ENCODE data around the gene GUCY1A1.

GUCY1A1 gene

DNA sequence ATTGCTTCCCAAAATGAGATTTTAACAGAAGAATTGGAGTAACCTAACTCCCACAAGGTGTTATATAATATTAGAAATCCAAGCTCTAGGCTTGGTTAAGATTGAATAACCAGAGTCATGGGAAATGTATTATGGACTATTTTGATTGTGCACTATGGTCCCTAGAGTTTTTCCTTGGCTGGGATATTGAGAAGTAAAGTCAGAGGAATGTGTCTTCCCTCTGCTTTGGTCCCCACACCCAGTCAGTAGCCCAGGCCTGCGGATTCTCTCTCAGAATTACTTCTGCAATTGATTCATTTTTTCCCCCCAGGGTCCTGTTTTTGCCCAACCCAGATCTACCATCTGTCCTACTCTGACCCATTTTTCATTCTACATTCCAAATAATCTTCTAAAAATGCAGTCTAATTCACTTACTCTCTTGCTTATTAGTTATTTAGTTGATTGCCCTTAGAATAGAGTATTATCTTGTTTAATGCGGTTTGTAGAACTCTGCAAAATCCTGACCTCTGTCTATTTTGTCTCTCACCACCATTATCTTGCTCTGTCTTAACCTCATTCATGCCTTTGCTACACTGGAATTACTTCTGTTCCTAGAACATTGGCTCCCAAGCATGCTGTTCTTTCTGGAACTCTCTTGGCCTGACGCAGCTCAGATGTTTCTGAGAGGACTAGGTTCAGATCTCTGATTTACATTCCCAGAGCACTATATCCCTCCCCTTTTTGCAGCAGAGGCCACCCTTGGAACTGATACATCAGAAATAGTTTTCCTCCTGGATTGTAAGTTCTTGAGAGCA is 23.6 kb downstream of the GUCY1A1 start:
- no peaks in the 10 kb centered on the region for H3K4me1 ChIP-seq (ENCODE audit: control insufficient read depth in 2 of 2, insufficient read depth in 2 of 2, low read length in 2 of 2)

GRCh38 chr4:155692361-155692760 is 25.7 kb downstream of the GUCY1A1 start:
- Histone ChIP-seq H3K27me3 (ENCODE audit: control insufficient read depth in 2 of 2, insufficient read depth in 2 of 2, low read length in 2 of 2) (no peaks in the 10 kb centered on the region), H3K9me3 (ENCODE audit: control insufficient read depth in 2 of 2, low read length in 2 of 2) (no peaks in the 10 kb centered on the region), H3K4me1 (ENCODE audit: control insufficient read depth in 2 of 2, insufficient read depth in 2 of 2, low read length in 2 of 2) (no peaks in the 10 kb centered on the region), H3K36me3 (ENCODE audit: control insufficient read depth in 2 of 2, insufficient read depth in 2 of 2, low read length in 2 of 2) (no peaks in the 10 kb centered on the region), H3K27ac (ENCODE audit: low read depth in 2 of 2, low read length in 2 of 2) (no peak overlapping the region), H3K4me3 (ENCODE audit: low read length in 2 of 2) (no peak overlapping the region), H3K9ac (ENCODE audit: low read depth in 1 of 2, low read length in 2 of 2) (no peak overlapping the region)

More for the DNA sequence above, 23.6 kb downstream of the GUCY1A1 start:
- no peaks in the 10 kb centered on the region for H3K36me3 ChIP-seq (ENCODE audit: control insufficient read depth in 2 of 2, insufficient read depth in 2 of 2, low read length in 2 of 2)
- H3K27ac ChIP-seq (ENCODE audit: low read depth in 2 of 2, low read length in 2 of 2), result no peak overlapping the region
- no peak overlapping the region for H3K9ac ChIP-seq (ENCODE audit: low read depth in 1 of 2, low read length in 2 of 2)
- H3K27me3 ChIP-seq (ENCODE audit: control insufficient read depth in 2 of 2, insufficient read depth in 2 of 2, low read length in 2 of 2), result no peaks in the 10 kb centered on the region
- H3K4me3 ChIP-seq (ENCODE audit: low read length in 2 of 2), result no peak overlapping the region
- H3K9me3 ChIP-seq (ENCODE audit: control insufficient read depth in 2 of 2, low read length in 2 of 2), result no peaks in the 10 kb centered on the region

- H3K27ac ChIP-seq (ENCODE audit: low read depth in 2 of 2, low read length in 2 of 2), result no peak overlapping the region
- no peak overlapping the region for H3K9ac ChIP-seq (ENCODE audit: low read depth in 1 of 2, low read length in 2 of 2)
- H3K4me1 ChIP-seq (ENCODE audit: control insufficient read depth in 2 of 2, insufficient read depth in 2 of 2, low read length in 2 of 2), result no peaks in the 10 kb centered on the region
- no peaks in the 10 kb centered on the region for H3K27me3 ChIP-seq (ENCODE audit: control insufficient read depth in 2 of 2, insufficient read depth in 2 of 2, low read length in 2 of 2)
- no peak overlapping the region for H3K4me3 ChIP-seq (ENCODE audit: low read length in 2 of 2)
- no peaks in the 10 kb centered on the region for H3K36me3 ChIP-seq (ENCODE audit: control insufficient read depth in 2 of 2, insufficient read depth in 2 of 2, low read length in 2 of 2)
- no peaks in the 10 kb centered on the region for H3K9me3 ChIP-seq (ENCODE audit: control insufficient read depth in 2 of 2, low read length in 2 of 2)
Measured at GRCh38 chr4:155693015-155693663, 26.5 kb downstream of the GUCY1A1 start.

DNA sequence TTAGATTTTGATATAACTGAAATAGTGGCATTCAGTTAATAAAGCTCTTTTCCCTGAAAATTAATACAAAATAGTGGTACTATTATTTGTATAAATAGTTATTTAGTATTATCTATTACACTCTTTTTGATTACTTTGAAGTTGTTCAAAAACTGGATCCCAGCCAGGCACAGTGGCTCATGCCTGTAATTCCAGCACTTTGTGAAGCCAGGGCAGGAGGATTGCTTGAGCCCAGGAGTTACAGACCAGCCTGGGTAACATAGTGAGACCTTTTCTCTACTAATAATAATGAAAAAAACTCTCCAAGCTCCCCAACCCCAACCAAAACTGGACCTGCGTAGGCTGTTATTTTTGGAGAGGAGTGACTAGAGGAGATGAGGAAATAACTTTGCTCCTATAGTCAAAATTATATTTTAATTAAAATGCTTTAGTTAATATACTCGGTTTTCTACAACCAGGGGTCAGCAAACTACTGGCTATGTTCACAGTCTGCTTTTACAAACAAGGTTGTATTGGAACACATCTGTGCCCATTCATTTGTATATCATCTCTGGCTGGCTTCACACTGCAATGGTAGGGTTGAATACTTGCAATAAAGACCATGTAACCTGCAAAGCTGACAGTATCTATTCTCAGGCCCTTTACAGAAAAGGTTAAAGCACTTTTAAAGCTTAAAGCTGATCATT is 27.6 kb downstream of the GUCY1A1 start:
- Histone ChIP-seq H3K4me3 (ENCODE audit: low read length in 2 of 2) (no peak overlapping the region), H3K27ac (ENCODE audit: low read depth in 2 of 2, low read length in 2 of 2) (no peak overlapping the region), H3K9ac (ENCODE audit: low read depth in 1 of 2, low read length in 2 of 2) (no peak overlapping the region), H3K27me3 (ENCODE audit: control insufficient read depth in 2 of 2, insufficient read depth in 2 of 2, low read length in 2 of 2) (no peaks in the 10 kb centered on the region), H3K4me1 (ENCODE audit: control insufficient read depth in 2 of 2, insufficient read depth in 2 of 2, low read length in 2 of 2) (no peaks in the 10 kb centered on the region), H3K36me3 (ENCODE audit: control insufficient read depth in 2 of 2, insufficient read depth in 2 of 2, low read length in 2 of 2) (no peaks in the 10 kb centered on the region), H3K9me3 (ENCODE audit: control insufficient read depth in 2 of 2, low read length in 2 of 2) (no peaks in the 10 kb centered on the region)

GRCh38 chr4:155696226-155696625 is 29.6 kb downstream of the GUCY1A1 start:
- no peaks in the 10 kb centered on the region for H3K9me3 ChIP-seq (ENCODE audit: control insufficient read depth in 2 of 2, low read length in 2 of 2)
- H3K27me3 ChIP-seq (ENCODE audit: control insufficient read depth in 2 of 2, insufficient read depth in 2 of 2, low read length in 2 of 2), result no peaks in the 10 kb centered on the region
- H3K36me3 ChIP-seq (ENCODE audit: control insufficient read depth in 2 of 2, insufficient read depth in 2 of 2, low read length in 2 of 2), result no peaks in the 10 kb centered on the region
- H3K4me3 ChIP-seq (ENCODE audit: low read length in 2 of 2), result no peak overlapping the region
- H3K27ac ChIP-seq (ENCODE audit: low read depth in 2 of 2, low read length in 2 of 2), result no peak overlapping the region
- H3K9ac ChIP-seq (ENCODE audit: low read depth in 1 of 2, low read length in 2 of 2), result no peak overlapping the region
- no peaks in the 10 kb centered on the region for H3K4me1 ChIP-seq (ENCODE audit: control insufficient read depth in 2 of 2, insufficient read depth in 2 of 2, low read length in 2 of 2)

DNA sequence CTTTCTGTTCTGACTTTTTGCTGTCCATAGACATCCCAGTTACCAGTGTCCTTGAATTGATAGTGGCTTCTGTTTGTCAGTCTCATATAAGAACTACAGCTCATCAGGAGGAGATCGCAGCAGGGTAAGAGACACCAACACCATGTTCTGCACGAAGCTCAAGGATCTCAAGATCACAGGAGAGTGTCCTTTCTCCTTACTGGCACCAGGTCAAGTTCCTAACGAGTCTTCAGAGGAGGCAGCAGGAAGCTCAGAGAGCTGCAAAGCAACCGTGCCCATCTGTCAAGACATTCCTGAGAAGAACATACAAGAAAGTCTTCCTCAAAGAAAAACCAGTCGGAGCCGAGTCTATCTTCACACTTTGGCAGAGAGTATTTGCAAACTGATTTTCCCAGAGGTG is 30.1 kb downstream of the GUCY1A1 start:
- Histone ChIP-seq H3K27ac (ENCODE audit: low read depth in 2 of 2, low read length in 2 of 2) (no peak overlapping the region), H3K9ac (ENCODE audit: low read depth in 1 of 2, low read length in 2 of 2) (no peak overlapping the region), H3K36me3 (ENCODE audit: control insufficient read depth in 2 of 2, insufficient read depth in 2 of 2, low read length in 2 of 2) (no peaks in the 10 kb centered on the region), H3K4me3 (ENCODE audit: low read length in 2 of 2) (no peak overlapping the region), H3K9me3 (ENCODE audit: control insufficient read depth in 2 of 2, low read length in 2 of 2) (no peaks in the 10 kb centered on the region), H3K27me3 (ENCODE audit: control insufficient read depth in 2 of 2, insufficient read depth in 2 of 2, low read length in 2 of 2) (no peaks in the 10 kb centered on the region), H3K4me1 (ENCODE audit: control insufficient read depth in 2 of 2, insufficient read depth in 2 of 2, low read length in 2 of 2) (no peaks in the 10 kb centered on the region)

DNA sequence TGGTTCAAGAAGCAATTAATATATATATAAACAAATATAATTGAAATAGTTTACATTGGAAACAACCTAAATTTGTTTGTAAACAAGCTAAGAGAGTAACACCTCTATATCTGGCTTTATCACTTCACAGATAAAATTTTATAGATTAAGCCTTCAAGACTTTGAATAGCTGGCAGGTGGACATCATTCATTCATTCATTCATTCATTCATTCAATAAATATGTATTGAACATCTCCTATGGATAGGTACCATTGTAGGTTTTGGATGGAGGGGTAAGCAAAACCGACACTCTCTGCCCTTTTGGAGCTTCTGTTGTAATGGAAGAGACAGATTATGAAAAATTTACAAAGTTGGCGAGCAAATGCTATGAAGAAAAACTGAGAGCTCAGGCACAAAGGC is 35.2 kb downstream of the GUCY1A1 start:
- Histone ChIP-seq H3K4me3 (ENCODE audit: low read length in 2 of 2) (no peak overlapping the region), H3K9ac (ENCODE audit: low read depth in 1 of 2, low read length in 2 of 2) (no peak overlapping the region), H3K9me3 (ENCODE audit: control insufficient read depth in 2 of 2, low read length in 2 of 2) (no peaks in the 10 kb centered on the region), H3K27me3 (ENCODE audit: control insufficient read depth in 2 of 2, insufficient read depth in 2 of 2, low read length in 2 of 2) (no peaks in the 10 kb centered on the region), H3K27ac (ENCODE audit: low read depth in 2 of 2, low read length in 2 of 2) (no peak overlapping the region), H3K36me3 (ENCODE audit: control insufficient read depth in 2 of 2, insufficient read depth in 2 of 2, low read length in 2 of 2) (no peaks in the 10 kb centered on the region), H3K4me1 (ENCODE audit: control insufficient read depth in 2 of 2, insufficient read depth in 2 of 2, low read length in 2 of 2) (no peaks in the 10 kb centered on the region)

- no peaks in the 10 kb centered on the region for H3K9me3 ChIP-seq (ENCODE audit: control insufficient read depth in 2 of 2, low read length in 2 of 2)
- H3K27ac ChIP-seq (ENCODE audit: low read depth in 2 of 2, low read length in 2 of 2), result no peak overlapping the region
- no peaks in the 10 kb centered on the region for H3K27me3 ChIP-seq (ENCODE audit: control insufficient read depth in 2 of 2, insufficient read depth in 2 of 2, low read length in 2 of 2)
- H3K9ac ChIP-seq (ENCODE audit: low read depth in 1 of 2, low read length in 2 of 2), result no peak overlapping the region
- no peaks in the 10 kb centered on the region for H3K4me1 ChIP-seq (ENCODE audit: control insufficient read depth in 2 of 2, insufficient read depth in 2 of 2, low read length in 2 of 2)
- no peak overlapping the region for H3K4me3 ChIP-seq (ENCODE audit: low read length in 2 of 2)
- H3K36me3 ChIP-seq (ENCODE audit: control insufficient read depth in 2 of 2, insufficient read depth in 2 of 2, low read length in 2 of 2), result no peaks in the 10 kb centered on the region
Measured at GRCh38 chr4:155703486-155704247, 37.0 kb downstream of the GUCY1A1 start.

DNA sequence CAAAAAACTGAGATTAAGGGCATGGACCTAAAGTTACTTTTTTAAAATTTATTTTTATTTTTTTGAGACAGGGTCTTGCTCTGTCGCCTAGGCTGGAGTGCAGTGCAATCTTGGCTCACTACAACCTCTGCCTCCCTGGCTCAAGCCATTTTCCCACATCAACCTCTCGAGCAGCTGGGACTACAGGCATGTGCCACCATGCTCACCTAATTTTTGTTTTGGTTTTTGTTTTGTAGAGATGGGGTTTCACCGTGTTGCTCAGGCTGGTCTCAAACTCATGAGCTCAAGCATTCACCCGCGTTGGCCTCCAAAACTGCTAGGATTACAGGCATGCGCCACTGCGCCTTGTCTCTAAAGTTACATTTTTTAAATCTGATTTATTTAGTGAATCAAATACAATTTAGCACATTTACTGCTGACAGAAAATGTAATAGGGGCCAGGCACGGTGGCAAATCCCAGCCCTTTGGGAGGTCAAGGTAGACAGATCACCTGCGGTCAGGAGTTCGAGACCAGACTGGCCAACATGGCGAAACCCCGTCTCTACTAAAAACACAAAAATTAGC is 38.3 kb downstream of the GUCY1A1 start:
- Histone ChIP-seq H3K4me3 (ENCODE audit: low read length in 2 of 2) (no peak overlapping the region), H3K9me3 (ENCODE audit: control insufficient read depth in 2 of 2, low read length in 2 of 2) (no peaks in the 10 kb centered on the region), H3K27me3 (ENCODE audit: control insufficient read depth in 2 of 2, insufficient read depth in 2 of 2, low read length in 2 of 2) (no peaks in the 10 kb centered on the region), H3K27ac (ENCODE audit: low read depth in 2 of 2, low read length in 2 of 2) (no peak overlapping the region), H3K4me1 (ENCODE audit: control insufficient read depth in 2 of 2, insufficient read depth in 2 of 2, low read length in 2 of 2) (no peaks in the 10 kb centered on the region), H3K9ac (ENCODE audit: low read depth in 1 of 2, low read length in 2 of 2) (no peak overlapping the region), H3K36me3 (ENCODE audit: control insufficient read depth in 2 of 2, insufficient read depth in 2 of 2, low read length in 2 of 2) (no peaks in the 10 kb centered on the region)
